Cardiac muscle cell (in vitro differentiated cells and primary cell): ENCODE data around the gene LRRC25. TPM values are rescaled to one million over a fixed set of nuclear protein-coding genes. Genes with fewer than 3 reads are reported as not detected.
A peak's percentile ranks its signal among the peaks of the same experiment; 100 is the strongest.

ENCODE experiments used
- DNase-seq, 2 donors: peaks; one replicate each; pipeline versions ENCODE4 v3.0.0 to v3.0.0-alpha.2; 2010 to 2017; ENCODE audit warnings: low read depth in 1 of 2, low spot score in 1 of 2
- H3K27ac ChIP-seq: fragments of 200-600 bp; sonication (generic); 2 replicates; pipeline ENCODE4 v1.5.1; 2016
- H3K27me3 ChIP-seq: fragments of 200-600 bp; sonication (generic); 2 replicates; pipeline ENCODE4 v1.6.0; 2016; ENCODE audit warnings: control low read depth
- H3K36me3 ChIP-seq: fragments of 200-600 bp; sonication (generic); 2 replicates; pipeline ENCODE4 v1.5.1; 2016; ENCODE audit warnings: control low read depth
- H3K4me1 ChIP-seq: fragments of 200-600 bp; sonication (generic); 2 replicates; pipeline ENCODE4 v1.8.1; 2017; ENCODE audit warnings: low read depth, mild to moderate bottlenecking, mixed run types
- H3K4me3 ChIP-seq: fragments of 200-600 bp; sonication (generic); 2 replicates; pipeline ENCODE4 v1.5.1; 2016; ENCODE audit warnings: mild to moderate bottlenecking
- H3K9me3 ChIP-seq: fragments of 200-600 bp; sonication (generic); 2 replicates; pipeline ENCODE4 v1.5.1; 2017; ENCODE audit warnings: low read depth, mild to moderate bottlenecking, control low read depth
- CTCF ChIP-seq: IDR thresholded peaks from 2 replicates; pipeline ENCODE4 v1.5.1; 2012; ENCODE audit warnings: low read depth, mild to moderate bottlenecking, low read length
- polyA plus RNA-seq: library from polyadenylated mRNA; unstranded; fragments of >200 nt; fragmentation: Nextera tagmentation; extraction: Ambion mirVana; gene quantifications from 2 replicates; pipeline ENCODE4 v1.2.1, GENCODE V29; 2016
- total RNA-seq: library from RNA; depleted of rRNA; stranded (reverse); fragments of >200 nt; gene quantifications from 2 replicates; pipeline ENCODE4 v1.2.3, GENCODE V29; 2016

Gene LRRC25
- 0.04 TPM in 1 of 2 replicates, not detected in the other for total RNA-seq
- not detected in 2 replicates for polyA plus RNA-seq

GRCh38 chr19:18397242-18398202, at the start of gene LRRC25:
TSS of gene LRRC25 (minus strand) at chr19:18397622. CDS start at chr19:18396963, 659 bp downstream.
- DNase-seq, result peak in 1 of 2 donors; percentile 54
- Histone ChIP-seq H3K9me3 (no peaks in the 10 kb centered on the region), H3K36me3 (no peaks in the 10 kb centered on the region), H3K4me3 (no peak within 1 kb of the TSS), H3K27ac (no peak within 1 kb of the TSS), H3K4me1 (peaks cover 4% of the 10 kb centered on the region), H3K27me3 (no peaks in the 10 kb centered on the region)
- no peak for TF ChIP-seq CTCF

GRCh38 chr19:18446811-18447359, 49.5 kb upstream of the LRRC25 start:
- peaks cover 10% of the 10 kb centered on the region for H3K4me1 ChIP-seq
- H3K27me3 ChIP-seq, result no peaks in the 10 kb centered on the region
- no peak for DNase-seq
- peak overlapping the region; percentile 88 for H3K27ac ChIP-seq
- no peaks in the 10 kb centered on the region for H3K9me3 ChIP-seq
- no peak overlapping the region for H3K4me3 ChIP-seq
- TF ChIP-seq CTCF, result no peak
- peaks cover 14% of the 10 kb centered on the region for H3K36me3 ChIP-seq

GRCh38 chr19:18446145-18446810, 48.9 kb upstream of the LRRC25 start:
- TF ChIP-seq CTCF, result no peak
- Histone ChIP-seq H3K4me1 (peaks cover 10% of the 10 kb centered on the region), H3K4me3 (no peak overlapping the region), H3K27ac (peak overlapping the region; percentile 88), H3K9me3 (no peaks in the 10 kb centered on the region), H3K27me3 (no peaks in the 10 kb centered on the region), H3K36me3 (peaks cover 14% of the 10 kb centered on the region)
- peak in 1 of 2 donors; percentile 57 for DNase-seq

- no peak for DNase-seq
- Histone ChIP-seq H3K27ac (peak overlapping the region; percentile 88), H3K36me3 (peaks cover 14% of the 10 kb centered on the region), H3K4me1 (peaks cover 10% of the 10 kb centered on the region), H3K27me3 (no peaks in the 10 kb centered on the region), H3K9me3 (no peaks in the 10 kb centered on the region), H3K4me3 (no peak overlapping the region)
- TF ChIP-seq CTCF, result no peak
Observed at GRCh38 chr19:18445262-18445948, 48.0 kb upstream of the LRRC25 start.

GRCh38 chr19:18444513-18444912, 47.1 kb upstream of the LRRC25 start:
- H3K4me3 ChIP-seq, result no peak overlapping the region

More at GRCh38 chr19:18444513-18444912, 47.1 kb upstream of the LRRC25 start:
- peaks cover 13% of the 10 kb centered on the region for H3K4me1 ChIP-seq
- H3K27me3 ChIP-seq, result no peaks in the 10 kb centered on the region
- H3K36me3 ChIP-seq, result peaks cover 14% of the 10 kb centered on the region
- no peak for TF ChIP-seq CTCF
- peak overlapping the region; percentile 66 for H3K27ac ChIP-seq
- H3K9me3 ChIP-seq, result no peaks in the 10 kb centered on the region
- DNase-seq, result no peak
